ES-I3 (cell line): ENCODE measurements around the gene CALD1.

Source experiments
- H3K36me3 ChIP-seq: 2 replicates; pipeline ENCODE4 v1.6.1; 2013; ENCODE audit warnings: mild to moderate bottlenecking, low read length, control low read depth, moderate library complexity; ENCODE audit not compliant: insufficient read depth
- H3K4me1 ChIP-seq: 2 replicates; pipeline ENCODE4 v1.6.1; 2013; ENCODE audit warnings: mild to moderate bottlenecking, control low read depth, low read length; ENCODE audit not compliant: insufficient read depth
- H3K9ac ChIP-seq: 2 replicates; pipeline ENCODE4 v1.6.1; 2013; ENCODE audit warnings: low read depth, mild to moderate bottlenecking, low read length, moderate library complexity
- H3K9me3 ChIP-seq: 2 replicates; pipeline ENCODE4 v1.6.1; 2013; ENCODE audit warnings: mild to moderate bottlenecking, low read length, moderate library complexity; ENCODE audit not compliant: control insufficient read depth, insufficient read depth

The CALD1 gene

DNA sequence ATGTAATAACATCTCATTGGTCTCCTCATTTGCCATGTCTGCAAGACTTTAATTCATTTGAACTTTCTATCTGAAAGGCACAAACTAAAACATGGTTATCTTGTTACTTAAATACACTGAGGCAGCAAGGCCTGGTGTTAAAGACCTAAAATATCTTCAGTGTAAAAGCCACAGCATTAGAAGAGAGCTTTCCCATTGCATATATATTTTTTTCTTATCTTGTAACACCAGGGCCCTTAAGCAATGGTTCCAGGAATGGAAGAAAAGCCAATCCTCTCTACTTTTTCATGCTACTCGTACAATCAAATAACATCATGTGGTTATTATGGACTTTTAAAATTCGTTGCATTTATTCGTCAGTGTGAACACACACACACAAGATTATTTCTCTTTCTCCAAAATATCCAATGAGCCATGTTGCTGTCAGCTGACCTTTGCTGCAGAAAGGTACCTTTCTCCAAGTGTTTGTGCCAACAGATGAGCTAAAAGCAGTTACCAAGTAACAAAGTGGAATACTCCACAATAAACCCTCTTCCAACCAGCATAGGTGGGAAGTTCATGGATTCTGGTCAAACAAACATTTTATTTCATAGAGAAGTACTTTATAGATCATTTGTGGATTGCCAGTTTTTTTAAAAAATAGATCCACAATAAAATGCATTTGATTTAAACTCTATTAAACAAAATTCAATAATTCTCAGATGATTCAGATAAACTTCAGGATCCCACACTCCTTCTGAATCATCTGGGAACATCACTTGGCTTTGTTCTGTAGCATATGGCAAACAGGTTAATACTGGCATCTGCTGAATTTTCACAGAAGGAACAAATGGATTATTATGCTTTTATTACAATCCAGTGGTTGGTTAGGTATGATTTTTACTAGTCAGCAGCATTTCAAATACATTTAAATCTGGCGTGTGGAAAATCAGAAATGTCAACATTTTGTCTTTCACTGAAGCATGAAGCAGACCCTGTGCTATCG lies 143.6 kb downstream of the CALD1 start:
- no peak overlapping the region for H3K9ac ChIP-seq
- no peaks in the 10 kb centered on the region; the same call in 1 of the 2 replicates for H3K36me3 ChIP-seq

DNA sequence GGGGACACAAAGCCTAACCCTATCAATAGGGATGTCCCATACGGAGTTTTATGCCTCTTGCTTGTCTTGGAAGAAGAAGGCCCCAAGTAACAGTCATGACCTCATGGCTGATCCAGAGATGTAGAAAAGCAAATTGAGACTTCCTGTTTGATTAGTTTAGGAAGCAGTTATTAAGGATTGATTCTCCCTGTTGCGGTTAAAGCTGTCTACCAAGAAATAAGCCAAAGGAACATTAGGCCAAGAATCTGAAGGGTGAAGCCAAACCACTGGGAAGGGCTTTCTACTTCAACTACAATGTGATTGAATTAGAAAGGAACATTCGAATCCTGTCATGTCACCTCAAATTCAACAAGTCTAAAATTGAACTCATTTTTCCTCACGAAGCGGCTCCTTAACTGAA lies 146.3 kb downstream of the CALD1 start:
- no peak overlapping the region for H3K9ac ChIP-seq
- H3K4me1 ChIP-seq: no peaks in the 10 kb centered on the region
- peaks cover 4% of the 10 kb centered on the region; the same call in 1 of the 2 replicates for H3K9me3 ChIP-seq
- peaks cover 6% of the 10 kb centered on the region for H3K36me3 ChIP-seq

More for the DNA sequence above, 143.6 kb downstream of the CALD1 start:
- Histone ChIP-seq H3K4me1 (no peaks in the 10 kb centered on the region), H3K9me3 (peaks cover 4% of the 10 kb centered on the region; the same call in 1 of the 2 replicates)

DNA sequence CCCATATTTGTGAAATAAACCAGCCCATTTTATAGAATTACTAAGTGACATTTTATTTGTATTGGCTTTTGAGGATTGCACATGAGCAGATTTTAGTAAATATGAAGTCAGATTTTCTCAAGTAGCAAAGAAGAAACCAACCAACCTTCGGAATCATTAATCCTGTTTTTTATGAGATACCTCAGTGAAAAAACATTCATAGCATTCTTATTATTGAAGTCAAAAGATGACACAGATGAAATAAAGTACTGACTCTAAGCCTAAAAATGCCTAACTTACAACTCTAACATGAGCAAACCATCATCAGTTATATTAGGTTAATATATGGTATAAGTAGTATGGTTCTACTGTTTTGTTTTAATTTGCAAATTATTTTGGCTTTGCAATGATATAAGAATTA lies 147.0 kb downstream of the CALD1 start:
- Histone ChIP-seq H3K36me3 (peaks cover 6% of the 10 kb centered on the region), H3K9ac (no peak overlapping the region)

DNA sequence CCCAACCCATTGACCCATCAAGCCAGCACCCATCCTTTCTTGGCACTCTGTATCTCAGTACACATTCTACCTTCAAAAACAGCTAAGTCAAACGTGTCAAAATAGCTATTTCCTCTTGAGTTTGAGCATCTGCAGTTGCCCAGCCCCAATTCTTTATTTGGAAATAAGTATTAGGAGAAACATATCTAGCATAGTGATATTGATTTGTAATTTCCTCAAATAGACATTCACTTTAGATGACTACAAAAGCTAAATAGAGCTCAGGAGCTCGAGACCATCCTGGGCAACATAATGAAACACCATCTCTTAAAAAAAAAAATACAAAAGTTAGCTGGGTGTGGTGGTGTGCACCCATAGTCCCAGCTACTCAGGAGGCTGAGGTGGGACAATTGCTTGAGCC lies 147.6 kb downstream of the CALD1 start:
- H3K36me3 ChIP-seq: peaks cover 6% of the 10 kb centered on the region

More for the DNA sequence above, 147.0 kb downstream of the CALD1 start:
- no peaks in the 10 kb centered on the region for H3K4me1 ChIP-seq
- peaks cover 4% of the 10 kb centered on the region; the same call in 1 of the 2 replicates for H3K9me3 ChIP-seq

DNA sequence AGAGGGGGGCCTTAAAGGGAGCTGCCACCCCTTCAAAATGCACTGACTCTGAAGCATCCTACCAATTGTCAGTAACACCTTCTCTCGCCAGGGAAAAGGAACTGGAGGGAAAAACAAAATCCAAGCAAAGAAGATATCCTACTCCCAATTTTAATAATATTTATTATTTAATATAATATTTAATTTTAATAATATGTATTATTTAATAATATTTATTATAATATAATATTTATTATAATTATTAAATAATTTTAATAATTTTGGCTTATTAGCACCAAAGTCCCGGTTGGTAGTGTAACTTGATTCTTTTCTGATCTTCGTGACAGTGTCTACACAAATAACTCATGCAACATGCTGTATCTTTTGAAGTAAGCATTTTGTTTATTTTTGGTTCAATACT lies 148.3 kb downstream of the CALD1 start:
- Histone ChIP-seq H3K4me1 (no peaks in the 10 kb centered on the region), H3K9me3 (peaks cover 4% of the 10 kb centered on the region; the same call in 1 of the 2 replicates), H3K36me3 (peaks cover 6% of the 10 kb centered on the region), H3K9ac (no peak overlapping the region)

More for the DNA sequence above, 147.6 kb downstream of the CALD1 start:
- Histone ChIP-seq H3K4me1 (no peaks in the 10 kb centered on the region), H3K9ac (no peak overlapping the region), H3K9me3 (peaks cover 4% of the 10 kb centered on the region; the same call in 1 of the 2 replicates)

DNA sequence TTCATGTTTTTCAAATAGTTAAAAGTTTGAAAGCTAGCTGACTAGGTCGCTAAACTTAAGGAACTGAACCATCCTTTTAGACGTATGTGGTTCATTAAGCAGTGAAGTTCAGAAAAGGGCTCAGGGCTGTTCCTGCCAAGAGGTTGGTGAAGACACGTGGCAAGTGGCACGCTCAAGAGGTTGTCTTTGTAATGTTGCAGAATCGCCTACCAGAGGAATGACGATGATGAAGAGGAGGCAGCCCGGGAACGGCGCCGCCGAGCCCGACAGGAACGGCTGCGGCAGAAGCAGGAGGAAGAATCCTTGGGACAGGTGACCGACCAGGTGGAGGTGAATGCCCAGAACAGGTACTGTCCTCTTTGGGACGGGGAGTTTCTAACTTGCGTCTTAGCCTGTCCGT lies 149.1 kb downstream of the CALD1 start:
- no peaks in the 10 kb centered on the region for H3K4me1 ChIP-seq
- H3K36me3 ChIP-seq: peaks cover 9% of the 10 kb centered on the region
- H3K9ac ChIP-seq: no peak overlapping the region
- H3K9me3 ChIP-seq: peaks cover 4% of the 10 kb centered on the region; the same call in 1 of the 2 replicates

DNA sequence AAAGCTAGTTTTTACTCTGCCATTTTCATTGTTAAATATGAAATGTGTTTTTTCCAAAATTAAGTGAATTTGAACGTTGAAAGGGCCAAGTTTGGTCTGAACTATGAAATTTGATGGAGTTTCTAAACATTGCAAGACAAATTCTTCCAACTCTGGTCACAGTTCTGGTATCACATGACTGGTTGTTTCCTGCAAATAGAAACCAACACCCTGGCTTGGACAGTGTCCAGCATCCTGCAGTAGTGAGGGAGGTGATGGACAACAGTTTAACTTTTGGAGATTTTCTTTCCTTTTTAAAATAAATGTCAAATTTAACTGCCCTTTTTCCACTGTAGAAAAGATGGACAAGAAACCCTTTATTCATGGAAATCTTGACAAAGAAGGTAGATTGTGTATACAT lies 152.1 kb downstream of the CALD1 start:
- H3K9me3 ChIP-seq: no peaks in the 10 kb centered on the region
- H3K4me1 ChIP-seq: no peaks in the 10 kb centered on the region
- peaks cover 9% of the 10 kb centered on the region for H3K36me3 ChIP-seq
- no peak overlapping the region for H3K9ac ChIP-seq

DNA sequence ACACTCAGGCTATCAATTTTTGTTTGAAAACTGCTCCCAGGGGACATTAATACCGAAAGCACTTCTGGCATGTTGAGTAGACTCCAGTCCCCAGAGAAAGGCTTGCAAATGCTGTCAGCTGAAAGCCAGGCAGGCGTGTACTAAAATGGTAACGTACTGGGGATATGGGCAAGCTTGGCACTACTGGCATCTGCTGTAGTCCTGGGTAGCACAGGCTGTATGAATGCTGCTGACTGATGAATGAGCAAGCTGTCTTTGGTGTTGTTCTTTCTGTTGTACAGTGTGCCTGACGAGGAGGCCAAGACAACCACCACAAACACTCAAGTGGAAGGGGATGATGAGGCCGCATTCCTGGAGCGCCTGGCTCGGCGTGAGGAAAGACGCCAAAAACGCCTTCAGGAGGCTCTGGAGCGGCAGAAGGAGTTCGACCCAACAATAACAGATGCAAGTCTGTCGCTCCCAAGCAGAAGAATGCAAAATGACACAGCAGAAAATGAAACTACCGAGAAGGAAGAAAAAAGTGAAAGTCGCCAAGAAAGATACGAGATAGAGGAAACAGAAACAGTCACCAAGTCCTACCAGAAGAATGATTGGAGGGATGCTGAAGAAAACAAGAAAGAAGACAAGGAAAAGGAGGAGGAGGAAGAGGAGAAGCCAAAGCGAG lies 153.4 kb downstream of the CALD1 start:
- no peaks in the 10 kb centered on the region for H3K9me3 ChIP-seq
- H3K36me3 ChIP-seq: peaks cover 17% of the 10 kb centered on the region
- no peak overlapping the region for H3K9ac ChIP-seq
- no peaks in the 10 kb centered on the region for H3K4me1 ChIP-seq

DNA sequence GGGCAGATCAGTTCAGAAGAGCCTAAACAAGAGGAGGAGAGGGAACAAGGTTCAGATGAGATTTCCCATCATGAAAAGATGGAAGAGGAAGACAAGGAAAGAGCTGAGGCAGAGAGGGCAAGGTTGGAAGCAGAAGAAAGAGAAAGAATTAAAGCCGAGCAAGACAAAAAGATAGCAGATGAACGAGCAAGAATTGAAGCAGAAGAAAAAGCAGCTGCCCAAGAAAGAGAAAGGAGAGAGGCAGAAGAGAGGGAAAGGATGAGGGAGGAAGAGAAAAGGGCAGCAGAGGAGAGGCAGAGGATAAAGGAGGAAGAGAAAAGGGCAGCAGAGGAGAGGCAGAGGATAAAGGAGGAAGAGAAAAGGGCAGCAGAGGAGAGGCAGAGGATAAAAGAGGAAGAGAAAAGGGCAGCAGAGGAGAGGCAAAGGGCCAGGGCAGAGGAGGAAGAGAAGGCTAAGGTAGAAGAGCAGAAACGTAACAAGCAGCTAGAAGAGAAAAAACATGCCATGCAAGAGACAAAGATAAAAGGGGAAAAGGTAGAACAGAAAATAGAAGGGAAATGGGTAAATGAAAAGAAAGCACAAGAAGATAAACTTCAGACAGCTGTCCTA lies 154.1 kb downstream of the CALD1 start:
- Histone ChIP-seq H3K36me3 (peaks cover 16% of the 10 kb centered on the region), H3K9me3 (no peaks in the 10 kb centered on the region), H3K9ac (no peak overlapping the region), H3K4me1 (no peaks in the 10 kb centered on the region)

DNA sequence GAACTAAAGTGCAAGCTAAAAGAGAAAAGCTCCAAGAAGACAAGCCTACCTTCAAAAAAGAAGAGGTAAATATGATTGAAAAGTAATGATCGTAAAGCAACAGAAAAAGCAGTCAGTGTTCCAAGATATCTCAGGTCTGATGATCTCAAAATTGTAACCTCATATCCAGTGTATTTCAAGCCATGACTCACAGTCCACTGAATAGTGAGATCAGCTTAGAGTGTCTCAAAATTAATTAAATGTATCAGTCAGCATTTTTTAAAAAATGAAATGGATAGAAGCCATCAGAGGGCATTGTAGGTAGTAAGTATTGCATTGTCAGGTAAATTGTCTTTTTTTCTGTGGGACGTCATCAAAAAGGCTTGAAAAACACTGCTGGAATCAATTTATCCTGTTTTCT lies 156.3 kb downstream of the CALD1 start:
- 0 out of 2 replicates have a peak, but pooled peaks cover 5% of the 10 kb centered on the region for H3K4me1 ChIP-seq
- H3K9me3 ChIP-seq: no peaks in the 10 kb centered on the region
- H3K9ac ChIP-seq: no peak overlapping the region
- peaks cover 17% of the 10 kb centered on the region for H3K36me3 ChIP-seq

DNA sequence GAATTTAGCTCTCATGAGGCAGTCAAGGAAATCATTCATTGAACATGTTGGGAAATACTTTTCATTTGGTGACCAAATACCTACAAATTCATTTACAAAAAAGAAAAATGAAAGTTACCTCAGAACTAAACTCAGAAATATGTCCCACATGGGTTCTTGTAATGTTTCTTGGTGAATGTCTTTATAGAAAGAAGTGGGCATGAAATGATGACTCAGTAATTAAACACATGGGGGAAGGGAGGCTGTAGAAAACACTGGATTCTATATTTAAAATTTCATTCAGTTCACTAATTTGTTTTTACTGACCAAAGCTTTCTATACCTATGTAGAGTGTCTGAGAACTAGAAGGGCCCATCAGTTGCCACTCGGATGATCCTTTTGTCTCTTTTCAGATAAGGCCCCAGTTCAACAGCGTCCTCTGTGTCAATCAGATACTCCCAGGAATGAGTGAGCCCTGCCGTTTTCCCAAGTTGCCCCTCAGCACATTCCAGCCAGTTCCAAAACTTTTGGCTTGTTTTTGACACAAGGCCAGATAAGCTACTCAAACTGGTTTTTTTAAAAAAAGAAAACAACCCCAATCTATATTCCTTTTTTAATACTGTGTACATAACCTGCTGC lies 157.6 kb downstream of the CALD1 start:
- Histone ChIP-seq H3K4me1 (0 out of 2 replicates have a peak, but pooled peaks cover 11% of the 10 kb centered on the region), H3K9ac (no peak overlapping the region), H3K36me3 (peaks cover 17% of the 10 kb centered on the region), H3K9me3 (no peaks in the 10 kb centered on the region)

DNA sequence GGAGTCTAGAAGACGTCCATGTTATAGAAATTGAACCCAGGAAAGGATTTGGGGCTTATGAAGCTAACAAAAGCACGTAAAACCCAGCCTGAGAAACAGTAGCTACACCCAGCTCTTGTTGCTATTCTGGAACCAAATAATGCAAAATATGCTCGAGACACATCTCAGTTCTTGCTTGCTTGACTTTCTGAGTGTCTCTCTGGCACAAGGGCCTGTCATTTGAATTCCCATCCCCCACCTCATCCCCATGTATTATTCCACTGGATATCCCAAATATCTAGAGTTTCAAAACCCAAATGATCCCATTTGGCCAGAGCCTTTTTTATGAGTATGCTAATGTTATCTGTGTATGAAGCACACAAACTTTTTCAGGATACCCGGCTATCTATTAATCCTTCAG lies 158.7 kb downstream of the CALD1 start:
- Histone ChIP-seq H3K9me3 (no peaks in the 10 kb centered on the region), H3K9ac (no peak overlapping the region), H3K4me1 (0 out of 2 replicates have a peak, but pooled peaks cover 11% of the 10 kb centered on the region), H3K36me3 (peaks cover 16% of the 10 kb centered on the region)

DNA sequence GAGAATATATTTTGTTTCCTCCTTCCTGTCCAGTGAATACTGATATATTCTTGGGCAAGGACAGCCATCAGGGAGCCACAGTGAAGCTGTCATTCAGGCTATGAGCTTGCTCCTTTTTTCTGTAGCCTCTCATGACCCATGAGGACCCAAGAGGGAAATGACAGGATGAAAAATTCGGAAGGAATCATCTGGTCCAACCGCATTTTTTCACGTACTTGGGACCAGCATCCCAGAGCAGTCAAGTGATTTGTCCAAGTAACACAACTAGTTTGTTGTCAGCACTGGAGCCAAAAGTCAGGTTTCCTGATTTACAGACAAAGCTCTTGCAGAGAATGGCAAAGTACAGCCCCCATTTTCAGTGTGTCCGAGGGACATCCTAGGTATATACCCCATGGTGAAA lies 159.7 kb downstream of the CALD1 start:
- 0 out of 2 replicates have a peak, but pooled peaks cover 11% of the 10 kb centered on the region for H3K4me1 ChIP-seq
- H3K36me3 ChIP-seq: peaks cover 16% of the 10 kb centered on the region
- H3K9ac ChIP-seq: no peak overlapping the region
- H3K9me3 ChIP-seq: no peaks in the 10 kb centered on the region

DNA sequence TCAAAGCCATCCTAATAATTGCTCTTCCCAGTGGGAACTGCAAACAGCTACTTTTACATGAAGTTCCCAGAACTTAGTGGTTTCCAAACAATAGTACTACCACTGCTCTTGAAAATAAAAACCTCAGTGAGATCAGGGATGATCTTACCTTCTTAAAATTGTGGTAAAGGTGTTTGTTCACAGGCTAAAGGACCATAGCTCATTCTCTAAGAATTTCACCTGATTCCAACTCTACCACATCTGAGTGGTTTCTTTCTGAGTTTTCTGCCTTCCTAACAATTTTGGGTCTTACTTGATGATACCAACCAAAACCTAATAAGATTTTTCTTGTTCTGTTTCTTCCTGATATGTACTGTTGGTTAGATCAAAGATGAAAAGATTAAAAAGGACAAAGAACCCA lies 161.3 kb downstream of the CALD1 start:
- Histone ChIP-seq H3K36me3 (peaks cover 22% of the 10 kb centered on the region), H3K4me1 (0 out of 2 replicates have a peak, but pooled peaks cover 11% of the 10 kb centered on the region), H3K9ac (no peak overlapping the region), H3K9me3 (no peaks in the 10 kb centered on the region)
